Measurements from ENCODE around the gene CERS6.

Gene CERS6

DNA sequence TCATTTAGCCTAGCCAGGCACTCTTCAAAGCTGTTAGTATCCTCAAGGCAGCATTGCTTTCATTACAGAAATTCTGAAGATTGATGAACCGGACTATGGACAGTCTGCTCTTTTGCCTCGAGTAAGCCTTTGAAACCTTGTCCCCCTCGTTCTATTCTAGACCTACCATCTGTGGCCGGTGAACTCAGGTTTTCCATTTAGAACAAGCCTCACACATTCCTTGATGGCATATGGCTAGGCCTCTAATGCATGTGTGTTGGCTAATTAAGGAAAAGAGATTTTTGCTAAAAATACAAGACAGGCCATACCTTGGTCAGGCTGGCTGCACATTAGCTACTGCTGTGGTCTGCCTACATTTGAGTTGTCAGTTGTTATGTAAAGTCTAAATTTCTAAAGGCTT is 111.8 kb downstream of the CERS6 start (continued):
- TF ChIP-seq, protein P1, sequence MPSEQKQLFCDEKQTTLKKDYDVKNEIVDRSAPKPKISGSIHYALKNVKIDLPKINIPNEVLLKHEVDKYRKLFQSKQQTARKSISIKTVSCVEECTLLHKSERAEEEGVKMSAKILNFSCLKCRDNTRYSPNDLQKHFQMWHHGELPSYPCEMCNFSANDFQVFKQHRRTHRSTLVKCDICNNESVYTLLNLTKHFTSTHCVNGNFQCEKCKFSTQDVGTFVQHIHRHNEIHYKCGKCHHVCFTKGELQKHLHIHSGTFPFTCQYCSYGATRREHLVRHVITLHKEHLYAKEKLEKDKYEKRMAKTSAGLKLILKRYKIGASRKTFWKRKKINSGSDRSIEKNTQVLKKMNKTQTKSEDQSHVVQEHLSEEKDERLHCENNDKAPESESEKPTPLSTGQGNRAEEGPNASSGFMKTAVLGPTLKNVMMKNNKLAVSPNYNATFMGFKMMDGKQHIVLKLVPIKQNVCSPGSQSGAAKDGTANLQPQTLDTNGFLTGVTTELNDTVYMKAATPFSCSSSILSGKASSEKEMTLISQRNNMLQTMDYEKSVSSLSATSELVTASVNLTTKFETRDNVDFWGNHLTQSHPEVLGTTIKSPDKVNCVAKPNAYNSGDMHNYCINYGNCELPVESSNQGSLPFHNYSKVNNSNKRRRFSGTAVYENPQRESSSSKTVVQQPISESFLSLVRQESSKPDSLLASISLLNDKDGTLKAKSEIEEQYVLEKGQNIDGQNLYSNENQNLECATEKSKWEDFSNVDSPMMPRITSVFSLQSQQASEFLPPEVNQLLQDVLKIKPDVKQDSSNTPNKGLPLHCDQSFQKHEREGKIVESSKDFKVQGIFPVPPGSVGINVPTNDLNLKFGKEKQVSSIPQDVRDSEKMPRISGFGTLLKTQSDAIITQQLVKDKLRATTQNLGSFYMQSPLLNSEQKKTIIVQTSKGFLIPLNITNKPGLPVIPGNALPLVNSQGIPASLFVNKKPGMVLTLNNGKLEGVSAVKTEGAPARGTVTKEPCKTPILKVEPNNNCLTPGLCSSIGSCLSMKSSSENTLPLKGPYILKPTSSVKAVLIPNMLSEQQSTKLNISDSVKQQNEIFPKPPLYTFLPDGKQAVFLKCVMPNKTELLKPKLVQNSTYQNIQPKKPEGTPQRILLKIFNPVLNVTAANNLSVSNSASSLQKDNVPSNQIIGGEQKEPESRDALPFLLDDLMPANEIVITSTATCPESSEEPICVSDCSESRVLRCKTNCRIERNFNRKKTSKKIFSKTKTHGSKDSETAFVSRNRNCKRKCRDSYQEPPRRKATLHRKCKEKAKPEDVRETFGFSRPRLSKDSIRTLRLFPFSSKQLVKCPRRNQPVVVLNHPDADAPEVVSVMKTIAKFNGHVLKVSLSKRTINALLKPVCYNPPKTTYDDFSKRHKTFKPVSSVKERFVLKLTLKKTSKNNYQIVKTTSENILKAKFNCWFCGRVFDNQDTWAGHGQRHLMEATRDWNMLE (tag by site-specific recombination; conservative IDR thresholded peaks at IDR 0.05; ENCODE audit: low read depth), result no peak
- TF ChIP-seq, protein P2, sequence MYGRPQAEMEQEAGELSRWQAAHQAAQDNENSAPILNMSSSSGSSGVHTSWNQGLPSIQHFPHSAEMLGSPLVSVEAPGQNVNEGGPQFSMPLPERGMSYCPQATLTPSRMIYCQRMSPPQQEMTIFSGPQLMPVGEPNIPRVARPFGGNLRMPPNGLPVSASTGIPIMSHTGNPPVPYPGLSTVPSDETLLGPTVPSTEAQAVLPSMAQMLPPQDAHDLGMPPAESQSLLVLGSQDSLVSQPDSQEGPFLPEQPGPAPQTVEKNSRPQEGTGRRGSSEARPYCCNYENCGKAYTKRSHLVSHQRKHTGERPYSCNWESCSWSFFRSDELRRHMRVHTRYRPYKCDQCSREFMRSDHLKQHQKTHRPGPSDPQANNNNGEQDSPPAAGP (tag by site-specific recombination; IDR thresholded peaks at IDR 0.05), result no peak
- no peak for TF ChIP-seq SALL2 (tag by site-specific recombination; IDR thresholded peaks at IDR 0.05; ENCODE audit: borderline replicate concordance)

DNA sequence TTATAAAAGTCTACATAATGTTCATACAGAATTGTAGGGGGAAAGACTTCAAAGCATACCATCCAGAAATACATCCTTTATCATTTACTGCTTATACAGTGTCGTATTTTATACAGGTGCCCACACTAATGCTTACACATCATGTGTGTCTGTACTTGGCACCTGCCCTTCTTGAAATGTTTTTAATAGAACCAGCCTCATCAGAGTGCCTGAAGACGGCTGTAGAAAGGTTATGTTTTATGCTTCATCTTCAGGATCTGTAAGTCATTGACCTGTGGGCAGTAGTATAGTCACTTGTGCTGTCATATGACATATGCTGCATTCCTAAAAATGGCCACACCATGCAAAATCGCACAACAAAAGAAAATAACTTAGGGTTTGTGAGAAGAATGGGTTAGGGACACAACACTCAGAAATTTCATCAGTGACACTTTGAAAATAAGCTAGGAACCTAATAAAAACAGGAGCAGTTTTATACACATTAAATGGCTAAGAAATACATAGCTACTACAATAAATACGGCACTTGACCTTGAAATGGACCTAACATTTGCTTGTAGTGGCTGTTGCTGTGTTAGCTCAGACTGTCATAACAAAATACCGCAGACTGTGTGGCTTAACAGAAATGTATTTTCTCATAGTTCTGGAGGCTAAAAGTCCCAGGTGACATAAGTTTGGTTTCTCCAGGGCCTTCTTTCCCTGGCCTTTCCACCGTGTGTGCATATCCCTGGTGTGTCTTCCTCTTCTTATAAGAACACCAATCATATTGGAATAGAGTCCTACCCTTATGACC is 112.6 kb downstream of the CERS6 start:
- Histone ChIP-seq H3K36me3 (ENCODE audit: control insufficient read depth in 2 of 2, insufficient read depth in 1 of 2, low read length in 2 of 2) (no peaks in the 10 kb centered on the region), H3K4me3 (ENCODE audit: low read depth, low read length) (no peak overlapping the region), H3K27ac (ENCODE audit: extremely low read depth, low read depth, low read length) (no peak overlapping the region), H3K9me3 (ENCODE audit: control insufficient read depth, insufficient read depth, low read depth, low read length) (no peaks in the 10 kb centered on the region), H3K4me1 (ENCODE audit: control insufficient read depth, insufficient read depth, low read length) (no peaks in the 10 kb centered on the region)
- TF ChIP-seq ZNF248 (tag by site-specific recombination; IDR thresholded peaks at IDR 0.05), result no peak
- no peak for TF ChIP-seq ZNF184 (tag by site-specific recombination; IDR thresholded peaks at IDR 0.05)
- no peak for TF ChIP-seq TRIM28 (IDR thresholded peaks at IDR 0.05; ENCODE audit: borderline replicate concordance, low read length)
- no peak for TF ChIP-seq GLIS1 (tag by site-specific recombination; IDR thresholded peaks at IDR 0.05)
- TF ChIP-seq ZNF585B (tag by site-specific recombination; IDR thresholded peaks at IDR 0.05), result no peak
- TF ChIP-seq YY2 (tag by site-specific recombination; IDR thresholded peaks at IDR 0.05), result no peak
- no peak for TF ChIP-seq ZNF169 (tag by site-specific recombination; IDR thresholded peaks at IDR 0.05)
- no peak for TF ChIP-seq GLI4 (tag by site-specific recombination; IDR thresholded peaks at IDR 0.05)
- no peak for TF ChIP-seq ZNF701 (tag by site-specific recombination; IDR thresholded peaks at IDR 0.05)
- TF ChIP-seq ZNF707 (tag by site-specific recombination; IDR thresholded peaks at IDR 0.05), result no peak
- no peak for TF ChIP-seq ATF2 (tag by site-specific recombination; IDR thresholded peaks at IDR 0.05; ENCODE audit: low read depth)
- TF ChIP-seq ZNF19 (tag by site-specific recombination; IDR thresholded peaks at IDR 0.05; ENCODE audit: low read depth), result no peak
- POLR2A ChIA-PET, result no interaction called here
- CTCF ChIA-PET, result interaction anchor here (0.6 kb wide), 1 partner anchor 825 kb away, joined by 5 read pairs; no protein-coding TSS in a partner anchor

GRCh38 chr2:168571061-168571460 is 115.0 kb downstream of the CERS6 start:
- POLR2A ChIA-PET, result no interaction called here
- Histone ChIP-seq H3K4me1 (ENCODE audit: control insufficient read depth, insufficient read depth, low read length) (no peaks in the 10 kb centered on the region), H3K27ac (ENCODE audit: extremely low read depth, low read depth, low read length) (no peak overlapping the region)
- TF ChIP-seq ZFP37 (tag by site-specific recombination; IDR thresholded peaks at IDR 0.05) (no peak), ZNF785 (tag by site-specific recombination; IDR thresholded peaks at IDR 0.05) (no peak), ZNF704 (tag by site-specific recombination; IDR thresholded peaks at IDR 0.05) (no peak), ZNF76 (tag by site-specific recombination; IDR thresholded peaks at IDR 0.05; ENCODE audit: borderline replicate concordance, low read depth) (no peak), KLF1 (tag by site-specific recombination; IDR thresholded peaks at IDR 0.05) (no peak), ZNF302 (tag by site-specific recombination; IDR thresholded peaks at IDR 0.05; ENCODE audit: low read depth) (no peak), ZNF157 (tag by site-specific recombination; IDR thresholded peaks at IDR 0.05) (no peak), ZNF133 (tag by site-specific recombination; IDR thresholded peaks at IDR 0.05) (no peak), ZNF169 (tag by site-specific recombination; IDR thresholded peaks at IDR 0.05) (no peak), ZNF350 (tag by site-specific recombination; IDR thresholded peaks at IDR 0.05) (no peak)
- TF ChIP-seq, protein P3, sequence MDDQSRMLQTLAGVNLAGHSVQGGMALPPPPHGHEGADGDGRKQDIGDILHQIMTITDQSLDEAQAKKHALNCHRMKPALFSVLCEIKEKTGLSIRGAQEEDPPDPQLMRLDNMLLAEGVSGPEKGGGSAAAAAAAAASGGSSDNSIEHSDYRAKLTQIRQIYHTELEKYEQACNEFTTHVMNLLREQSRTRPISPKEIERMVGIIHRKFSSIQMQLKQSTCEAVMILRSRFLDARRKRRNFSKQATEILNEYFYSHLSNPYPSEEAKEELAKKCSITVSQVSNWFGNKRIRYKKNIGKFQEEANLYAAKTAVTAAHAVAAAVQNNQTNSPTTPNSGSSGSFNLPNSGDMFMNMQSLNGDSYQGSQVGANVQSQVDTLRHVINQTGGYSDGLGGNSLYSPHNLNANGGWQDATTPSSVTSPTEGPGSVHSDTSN (CRISPR knock-in tag; IDR thresholded peaks at IDR 0.05), result no peak

More at GRCh38 chr2:168571061-168571460, 115.0 kb downstream of the CERS6 start:
- H3K4me3 ChIP-seq (ENCODE audit: low read depth, low read length), result no peak overlapping the region
- CTCF ChIA-PET, result no interaction called here
- no peaks in the 10 kb centered on the region for H3K9me3 ChIP-seq (ENCODE audit: control insufficient read depth, insufficient read depth, low read depth, low read length)
- no peaks in the 10 kb centered on the region for H3K36me3 ChIP-seq (ENCODE audit: control insufficient read depth in 2 of 2, insufficient read depth in 1 of 2, low read length in 2 of 2)
